SH-SY5Y (cell line): ENCODE results near the gene PLCG2.

Experiments used
- GATA2 ChIP-seq: IDR thresholded peaks from 2 replicates; pipeline ENCODE4 v1.6.1; 2011; ENCODE audit warnings: mild to moderate bottlenecking, low read depth, low read length
- GATA3 ChIP-seq: IDR thresholded peaks from 2 replicates; pipeline ENCODE4 v1.6.1; 2011; ENCODE audit warnings: low read depth, mild to moderate bottlenecking, low read length, moderate library complexity

DNA sequence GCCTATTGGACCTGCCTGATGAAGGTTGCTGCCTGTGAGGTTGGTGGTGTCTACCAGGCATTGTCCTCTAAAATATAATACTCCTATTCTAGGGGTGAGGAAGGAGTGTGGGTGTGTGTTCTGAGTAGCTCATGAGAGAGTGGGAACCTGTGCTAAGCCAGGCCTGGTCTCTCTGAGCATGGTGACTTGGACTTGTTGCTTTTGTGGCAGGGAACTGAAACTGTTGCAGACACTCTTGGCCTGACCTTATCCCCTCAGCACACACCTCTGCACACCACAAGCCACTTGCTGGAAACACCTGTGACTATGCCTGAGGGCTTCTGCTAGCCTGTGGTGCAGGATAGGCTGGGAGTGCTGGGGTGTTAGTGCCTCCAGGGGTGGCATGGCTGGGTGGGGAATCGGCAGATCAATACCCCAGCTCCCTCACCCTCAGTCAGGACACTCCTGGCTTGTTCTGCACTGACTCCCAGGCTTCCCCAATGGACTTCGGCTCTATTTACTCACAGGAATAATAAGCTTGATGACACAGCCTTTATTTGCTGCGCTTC lies 29.9 kb downstream of the PLCG2 start:
- no peak for TF ChIP-seq GATA2
- no peak for TF ChIP-seq GATA3
